B cell (primary cell): ENCODE measurements around the gene PRXL2B. TPM values are rescaled to one million over a fixed set of nuclear protein-coding genes. Genes with fewer than 3 reads are reported as not detected.
"Not testable (repeated sequence)": the region's sequence is repeated elsewhere in the genome, so short reads cannot be mapped to it uniquely, and the experiment has no call there.

ENCODE experiments used
- ATAC-seq: fragments of 200-7000 bp; cut with Tn5 transposase; one replicate; pipeline ENCODE4 v1.10.0; 2021; ENCODE audit warnings: low read depth, mild to moderate bottlenecking, moderate number of reproducible peaks, moderate library complexity
- CTCF ChIA-PET: fragments of 350-600 bp; sonication (Branson Sonifier 250); formaldehyde crosslinking; loops from one replicate; lab custom pipeline; 2021; ENCODE audit warnings: antibody characterized with exemption, inconsistent platforms; lab: Charles Lee
- POLR2A ChIA-PET: fragments of 350-600 bp; sonication (Branson Sonifier 250); formaldehyde crosslinking; loops from one replicate; lab custom pipeline; 2021; ENCODE audit warnings: antibody characterized with exemption; lab: Charles Lee
- DNase-seq: peaks from one replicate; pipeline ENCODE4 v3.0.0; 2013
- H2AFZ ChIP-seq: 2 replicates; pipeline ENCODE4 v1.6.1; 2012; ENCODE audit warnings: mild to moderate bottlenecking, low read depth, low read length; ENCODE audit not compliant: insufficient read depth, poor library complexity, severe bottlenecking
- H3K27ac ChIP-seq, 2 donors: 1 replicate in 1 of 2; 2 replicates in 1 of 2; pipeline ENCODE4 v1.5.1; 2012 to 2013; ENCODE audit warnings: low read length in 2 of 2, mild to moderate bottlenecking in 2 of 2, moderate library complexity in 1 of 2
- H3K27me3 ChIP-seq, 4 experiments: fragments of 200-600 bp in 1 of 4; sonication (generic) in 1 of 4; replicated peaks in 1 of 4; 1 replicate in 2 of 4; 2 replicates in 2 of 4; pipeline versions ENCODE4 v1.6.1 to v1.7.0; 2013 to 2016; ENCODE audit warnings: low read length in 3 of 4, mild to moderate bottlenecking in 2 of 4, mixed read lengths in 1 of 4, moderate library complexity in 1 of 4; ENCODE audit not compliant: insufficient read depth in 4 of 4, control insufficient read depth in 3 of 4; ENCODE audit errors: control extremely low read depth in 1 of 4
- H3K36me3 ChIP-seq, 2 experiments: replicated peaks in 1 of 2; 1 replicate in 1 of 2; 2 replicates in 1 of 2; pipeline versions ENCODE4 v1.6.1 to v1.7.1; 2013; ENCODE audit warnings: low read length in 1 of 2; ENCODE audit not compliant: insufficient read depth in 2 of 2, control insufficient read depth in 1 of 2; ENCODE audit errors: control extremely low read depth in 1 of 2, extremely low read depth in 1 of 2
- H3K4me1 ChIP-seq, 2 donors: fragments of 200-600 bp in 1 of 2; sonication (generic) in 1 of 2; 1 replicate in 1 of 2; 2 replicates in 1 of 2; pipeline versions ENCODE4 v1.5.1 to v1.6.1; 2013 to 2017; ENCODE audit warnings: low read length in 2 of 2; ENCODE audit not compliant: control insufficient read depth in 2 of 2, insufficient read depth in 2 of 2
- H3K4me2 ChIP-seq: replicated peaks from 2 replicates; pipeline ENCODE3; 2012; ENCODE audit warnings: mild to moderate bottlenecking, low read depth, low read length; ENCODE audit not compliant: poor library complexity, severe bottlenecking
- H3K4me3 ChIP-seq, 5 experiments: fragments of 200-600 bp in 1 of 5; sonication (generic) in 1 of 5; 1 replicate in 3 of 5; 2 replicates in 2 of 5; pipeline versions ENCODE4 v1.5.1 to v1.7.0; 2011 to 2016; ENCODE audit warnings: low read length in 4 of 5, mild to moderate bottlenecking in 4 of 5, low read depth in 2 of 5, control low read depth in 1 of 5, moderate library complexity in 1 of 5; ENCODE audit not compliant: insufficient read depth in 1 of 5; ENCODE audit errors: control extremely low read depth in 1 of 5, extremely low read depth in 1 of 5
- H3K79me2 ChIP-seq: fragments of 200-600 bp; sonication (generic); one replicate; pipeline ENCODE4 v1.6.0; 2016; ENCODE audit warnings: low read length; ENCODE audit not compliant: control insufficient read depth, insufficient read depth
- H3K9ac ChIP-seq: fragments of 200-600 bp; sonication (generic); 2 replicates; pipeline ENCODE4 v1.6.1; 2017; ENCODE audit warnings: mild to moderate bottlenecking, low read length, moderate library complexity
- H3K9me3 ChIP-seq, 3 donors: one replicate each; pipeline versions ENCODE4 v1.6.1 to v1.7.1; 2013; ENCODE audit warnings: low read length in 2 of 3; ENCODE audit not compliant: control insufficient read depth in 2 of 3, insufficient read depth in 1 of 3; ENCODE audit errors: control extremely low read depth in 1 of 3
- H4K20me1 ChIP-seq: 2 replicates; pipeline ENCODE4 v1.6.0; 2012; ENCODE audit warnings: mild to moderate bottlenecking, low read length; ENCODE audit not compliant: insufficient read depth, control insufficient read depth, poor library complexity, severe bottlenecking
- H3K27ac Mint-ChIP-seq: one replicate; pipeline ENCODE4 v1.8.0; 2021; ENCODE audit warnings: mixed read lengths
- H3K27me3 Mint-ChIP-seq: one replicate; pipeline ENCODE4 v1.8.0; 2021; ENCODE audit warnings: mixed read lengths
- H3K4me1 Mint-ChIP-seq: one replicate; pipeline ENCODE4 v1.8.0; 2021; ENCODE audit warnings: mixed read lengths
- H3K4me3 Mint-ChIP-seq: one replicate; pipeline ENCODE4 v1.8.0; 2021; ENCODE audit warnings: mixed read lengths
- H3K9me3 Mint-ChIP-seq: one replicate; pipeline ENCODE4 v1.8.0; 2022; ENCODE audit warnings: mixed read lengths; ENCODE audit not compliant: insufficient read depth
- EZH2 ChIP-seq: IDR thresholded peaks from 2 replicates; pipeline ENCODE4 v1.6.1; 2012; ENCODE audit warnings: borderline replicate concordance, low read depth, mild to moderate bottlenecking, moderate library complexity, low read length; ENCODE audit not compliant: insufficient read depth, poor library complexity, severe bottlenecking
- WGBS: methylation state at CpG from one replicate; pipeline ENCODE4 v1.1.5; 2013; ENCODE audit warnings: missing lambda C conversion rate; ENCODE audit not compliant: insufficient coverage; 5-methylcytosine and 5-hydroxymethylcytosine counted together
- intact Hi-C: fragments of 100-400 bp; cut with micrococcal nuclease; formaldehyde crosslinking; loops from one replicate; pipeline ENCODE4 v1.10.0; 2022
- polyA plus RNA-seq: library from polyadenylated mRNA; depleted of rRNA; stranded (reverse); fragments of >200 nt; gene quantifications from 2 replicates; pipeline ENCODE4 v1.2.3, GENCODE V29; 2012
- total RNA-seq, 2 donors: library from RNA; stranded (reverse); fragments of 120-200 nt in 1 of 2; gene quantifications; 1 replicate in 1 of 2; 2 replicates in 1 of 2; pipeline versions ENCODE4 v1.2.3 to v1.2.4, GENCODE V29; 2013 to 2022
- TF ChIP-seq, protein P1 (sequence below): fragments of 200-600 bp; IDR thresholded peaks from one replicate; pipeline ENCODE4 v1.8.0; 2022; ENCODE audit warnings: antibody characterized with exemption, mild to moderate bottlenecking

PRXL2B gene
- total and polyA plus RNA-seq, 2 donors (not counting 1 experiment from before 2014, with no cell fraction given) = 13.0 to 27.0 TPM

DNA sequence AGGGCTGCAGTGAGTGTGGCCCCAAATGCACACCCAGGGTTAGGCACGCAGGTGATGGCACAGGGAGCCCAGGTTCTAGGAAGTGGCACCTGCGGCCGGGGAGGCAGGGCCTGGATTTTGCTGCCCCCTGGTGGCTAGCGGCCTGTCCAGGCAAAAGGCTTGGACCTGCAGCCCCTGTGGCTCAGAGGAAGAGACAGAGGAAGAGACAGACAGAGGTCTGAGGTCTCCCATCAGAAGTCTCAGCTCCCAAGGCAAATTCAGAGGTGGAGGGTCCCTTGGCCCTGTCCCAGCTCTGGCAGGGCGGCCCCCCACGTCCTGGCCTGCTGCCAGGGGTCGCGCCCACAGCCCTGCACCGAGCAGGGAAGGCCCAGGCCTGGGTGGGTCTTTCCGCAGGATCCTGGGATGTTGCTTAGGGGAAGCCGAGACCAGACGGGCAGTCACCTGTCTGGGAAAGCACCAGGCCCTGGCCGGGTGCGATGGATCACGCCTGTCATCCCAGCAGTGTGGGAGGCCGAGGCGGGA lies 38.4 kb upstream of the PRXL2B start:
- intact Hi-C loops = loop anchor here (1.0 to 5.0 kb wide), 6 partner anchors 8 to 359 kb away; partner anchors contain the start of genes PANK4 and TNFRSF14
- Histone ChIP-seq H3K9me3 (no peaks in the 10 kb centered on the region), H3K9ac (peak overlapping the region; percentile 67), H3K4me2 (peak overlapping the region; percentile 82), H3K4me1 (peaks cover 33 to 47% of the 10 kb centered on the region in 2 donors), H2AFZ (peak overlapping the region; percentile 4), H3K79me2 (no peaks in the 10 kb centered on the region), H4K20me1 (peaks cover 7% of the 10 kb centered on the region), H3K36me3 (no peaks in the 10 kb centered on the region), H3K27ac (peak overlapping the region; percentile 99 to 100), H3K4me3 (peak overlapping the region; percentile 2 to 89 (median 75)), H3K27me3 (no peaks in the 10 kb centered on the region)
- TF ChIP-seq, protein P1, sequence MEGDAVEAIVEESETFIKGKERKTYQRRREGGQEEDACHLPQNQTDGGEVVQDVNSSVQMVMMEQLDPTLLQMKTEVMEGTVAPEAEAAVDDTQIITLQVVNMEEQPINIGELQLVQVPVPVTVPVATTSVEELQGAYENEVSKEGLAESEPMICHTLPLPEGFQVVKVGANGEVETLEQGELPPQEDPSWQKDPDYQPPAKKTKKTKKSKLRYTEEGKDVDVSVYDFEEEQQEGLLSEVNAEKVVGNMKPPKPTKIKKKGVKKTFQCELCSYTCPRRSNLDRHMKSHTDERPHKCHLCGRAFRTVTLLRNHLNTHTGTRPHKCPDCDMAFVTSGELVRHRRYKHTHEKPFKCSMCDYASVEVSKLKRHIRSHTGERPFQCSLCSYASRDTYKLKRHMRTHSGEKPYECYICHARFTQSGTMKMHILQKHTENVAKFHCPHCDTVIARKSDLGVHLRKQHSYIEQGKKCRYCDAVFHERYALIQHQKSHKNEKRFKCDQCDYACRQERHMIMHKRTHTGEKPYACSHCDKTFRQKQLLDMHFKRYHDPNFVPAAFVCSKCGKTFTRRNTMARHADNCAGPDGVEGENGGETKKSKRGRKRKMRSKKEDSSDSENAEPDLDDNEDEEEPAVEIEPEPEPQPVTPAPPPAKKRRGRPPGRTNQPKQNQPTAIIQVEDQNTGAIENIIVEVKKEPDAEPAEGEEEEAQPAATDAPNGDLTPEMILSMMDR = peak; percentile 90
- no peak for TF ChIP-seq EZH2
- ChIA-PET POLR2A (interaction anchor here (0.5 to 6.1 kb wide), 22 partner anchors 8 to 1256 kb away, joined by 3 to 88 read pairs (median 5); partner anchors contain the start of genes FAAP20, MORN1, PANK4 and PEX10), CTCF (interaction anchor here (0.9 to 4.9 kb wide), 19 partner anchors 8 to 356 kb away, joined by 3 to 55 read pairs (median 5); partner anchors contain the start of genes FAAP20, HES5, MORN1 and PANK4)
- H3K4me3 Mint-ChIP-seq = peak overlapping the region; percentile 92
- 2% methylated on average over 17 of the region's 17 CpGs for WGBS
- no peaks in the 10 kb centered on the region for H3K27me3 Mint-ChIP-seq
- H3K9me3 Mint-ChIP-seq = no peaks in the 10 kb centered on the region
- DNase-seq (peak; percentile 91), ATAC-seq (peak; percentile 21)
- peaks cover 35% of the 10 kb centered on the region for H3K4me1 Mint-ChIP-seq
- peak overlapping the region; percentile 98 for H3K27ac Mint-ChIP-seq

DNA sequence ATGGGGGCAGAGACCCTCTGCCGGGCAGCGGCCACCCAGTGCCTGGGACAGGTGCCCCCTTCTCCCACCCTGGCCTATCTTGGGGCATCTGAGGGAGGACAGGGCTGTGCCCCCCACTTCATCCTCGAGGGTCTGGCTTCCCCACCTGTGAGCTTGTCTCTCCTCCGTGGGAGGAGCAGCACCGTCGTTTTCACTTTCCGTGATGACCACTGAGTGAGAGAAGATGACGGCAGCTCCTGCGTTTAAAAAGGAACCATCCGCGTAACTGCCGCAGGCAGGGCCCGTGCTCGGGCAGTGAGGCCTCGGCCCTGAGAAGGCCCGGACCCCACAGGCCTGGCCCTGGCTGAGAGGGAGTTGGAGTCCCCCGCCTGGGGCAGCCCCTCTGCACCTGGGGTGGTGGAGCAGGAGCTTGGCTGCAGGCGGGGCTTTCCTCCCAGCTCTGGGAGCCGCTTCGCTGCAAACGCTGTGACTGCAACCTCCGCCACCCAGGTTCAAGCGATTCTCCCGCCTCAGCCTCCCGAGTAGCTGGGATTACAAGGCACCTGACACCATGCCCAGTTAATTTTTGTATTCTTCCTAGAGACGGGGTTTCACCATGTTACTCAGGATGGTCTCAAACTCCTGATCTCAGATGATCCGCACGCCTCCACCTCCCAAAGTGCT lies 37.1 kb upstream of the PRXL2B start:
- not testable (repeated sequence) for H2AFZ ChIP-seq, H3K27me3 Mint-ChIP-seq, H3K36me3 ChIP-seq, H3K9me3 Mint-ChIP-seq, H3K27me3 ChIP-seq, H3K9me3 ChIP-seq, ATAC-seq, H3K79me2 ChIP-seq, H4K20me1 ChIP-seq
- 50% methylated on average over 12 of the region's 28 CpGs for WGBS
- DNase-seq = peak; percentile 74
- intact Hi-C loops = loop anchor here (5.0 kb wide), 1 partner anchor 52 kb away; no protein-coding TSS in a partner anchor
- Histone ChIP-seq H3K9ac (peak overlapping the region; percentile 67), H3K27ac (peak overlapping the region; percentile 99 to 100), H3K4me1 (peaks cover 35 to 50% of the 10 kb centered on the region in 2 donors), H3K4me3 (peak overlapping the region in 4 of 5 experiments; percentile 47 to 76 (median 66)), H3K4me2 (peak overlapping the region; percentile 82)
- peak overlapping the region; percentile 98 for H3K27ac Mint-ChIP-seq
- CTCF ChIA-PET = interaction anchor here (0.9 to 4.9 kb wide), 4 partner anchors 36 to 354 kb away, joined by 3 to 55 read pairs (median 16); partner anchors contain the start of genes FAAP20, MORN1, PRXL2B and RER1
- POLR2A ChIA-PET = interaction anchor here (1.0 to 6.1 kb wide), 7 partner anchors 19 to 354 kb away, joined by 3 to 88 read pairs (median 12); partner anchors contain the start of genes FAAP20, PANK4, PEX10 and PRXL2B
- H3K4me1 Mint-ChIP-seq = peaks cover 44% of the 10 kb centered on the region
- H3K4me3 Mint-ChIP-seq = peak overlapping the region; percentile 92

DNA sequence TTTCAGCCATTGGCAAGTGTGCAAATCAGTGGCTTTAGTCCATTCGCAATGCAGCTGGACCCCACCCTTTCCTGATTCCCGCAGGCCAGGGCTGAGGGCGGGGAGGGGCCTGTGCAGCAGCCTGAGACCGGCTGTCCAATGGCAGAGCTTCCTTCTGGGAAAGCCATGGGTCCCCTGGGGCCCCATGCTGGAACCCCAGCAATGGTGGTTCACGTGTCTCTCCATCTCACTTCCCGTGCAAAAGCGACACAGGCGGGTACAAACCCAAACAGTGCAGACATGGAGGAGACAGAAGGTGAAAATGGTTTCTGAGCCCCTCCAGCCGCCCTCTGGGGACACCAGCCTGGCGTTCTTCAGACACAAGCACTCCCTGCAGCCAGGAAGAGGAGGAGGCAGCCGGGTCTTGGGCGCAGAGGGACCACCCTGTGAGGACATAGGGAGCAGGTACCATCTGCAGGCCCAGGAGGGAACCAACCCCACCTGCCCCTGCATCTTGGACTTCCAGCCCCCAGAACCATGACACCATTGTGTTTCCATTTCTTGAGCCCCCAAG lies 36.2 kb upstream of the PRXL2B start:
- Mint-ChIP-seq H3K27ac (peak overlapping the region; percentile 98), H3K4me1 (peaks cover 52% of the 10 kb centered on the region), H3K4me3 (peak overlapping the region; percentile 73)
- H3K27me3 ChIP-seq, H3K4me3 ChIP-seq, intact Hi-C loops, H3K36me3 ChIP-seq, ATAC-seq, H2AFZ ChIP-seq, H3K79me2 ChIP-seq, CTCF ChIA-PET, H3K9ac ChIP-seq, H4K20me1 ChIP-seq, H3K9me3 ChIP-seq, H3K27me3 Mint-ChIP-seq, DNase-seq, H3K9me3 Mint-ChIP-seq: not testable (repeated sequence)
- Histone ChIP-seq H3K4me2 (peak overlapping the region; percentile 41), H3K4me1 (peaks cover 44 to 59% of the 10 kb centered on the region in 2 donors), H3K27ac (peak overlapping the region; percentile 99 to 100)
- POLR2A ChIA-PET = interaction anchor here (1.0 to 6.1 kb wide), 4 partner anchors 21 to 138 kb away, joined by 3 to 88 read pairs (median 12); partner anchors contain the start of genes PEX10 and PRXL2B
- WGBS = 19% methylated on average over 3 of the region's 12 CpGs
